OCI-LY7 (cell line): Measurements from ENCODE around the gene S100A6.

Source experiments
- EZH2phosphoT487 ChIP-seq: fragments of 200-600 bp; sonication (generic); IDR thresholded peaks from 2 replicates; pipeline ENCODE4 v1.6.1; 2018; ENCODE audit warnings: low read depth, borderline replicate concordance, mild to moderate bottlenecking, mixed run types, antibody characterized with exemption, low read length, moderate library complexity, mixed read lengths
- TF ChIP-seq, protein P1 (sequence below): fragments of 200-600 bp; sonication (generic); conservative IDR thresholded peaks from 2 replicates; pipeline ENCODE4 v1.5.1; 2014; ENCODE audit warnings: mild to moderate bottlenecking, antibody characterized with exemption, low read length, moderate library complexity, mixed read lengths

DNA sequence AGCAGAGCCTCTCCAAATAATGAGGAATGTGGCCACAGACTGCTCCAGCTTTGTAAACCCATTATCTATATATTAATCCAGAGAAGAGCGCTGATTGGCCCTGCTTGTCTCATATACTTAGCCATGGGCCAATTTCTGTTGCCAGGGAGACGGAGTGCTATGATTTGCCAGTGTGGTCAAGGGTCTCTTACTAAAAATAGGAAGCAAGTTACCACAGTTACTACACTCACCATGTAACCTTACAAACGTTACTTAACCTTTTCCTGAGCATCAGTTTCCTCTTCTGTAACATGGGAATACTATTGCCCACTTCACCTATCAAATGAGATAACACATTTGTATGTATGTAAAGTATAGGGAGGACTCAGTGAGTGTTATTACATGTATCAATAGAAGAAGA lies 37.6 kb upstream of the S100A6 start:
- TF ChIP-seq, protein P1, sequence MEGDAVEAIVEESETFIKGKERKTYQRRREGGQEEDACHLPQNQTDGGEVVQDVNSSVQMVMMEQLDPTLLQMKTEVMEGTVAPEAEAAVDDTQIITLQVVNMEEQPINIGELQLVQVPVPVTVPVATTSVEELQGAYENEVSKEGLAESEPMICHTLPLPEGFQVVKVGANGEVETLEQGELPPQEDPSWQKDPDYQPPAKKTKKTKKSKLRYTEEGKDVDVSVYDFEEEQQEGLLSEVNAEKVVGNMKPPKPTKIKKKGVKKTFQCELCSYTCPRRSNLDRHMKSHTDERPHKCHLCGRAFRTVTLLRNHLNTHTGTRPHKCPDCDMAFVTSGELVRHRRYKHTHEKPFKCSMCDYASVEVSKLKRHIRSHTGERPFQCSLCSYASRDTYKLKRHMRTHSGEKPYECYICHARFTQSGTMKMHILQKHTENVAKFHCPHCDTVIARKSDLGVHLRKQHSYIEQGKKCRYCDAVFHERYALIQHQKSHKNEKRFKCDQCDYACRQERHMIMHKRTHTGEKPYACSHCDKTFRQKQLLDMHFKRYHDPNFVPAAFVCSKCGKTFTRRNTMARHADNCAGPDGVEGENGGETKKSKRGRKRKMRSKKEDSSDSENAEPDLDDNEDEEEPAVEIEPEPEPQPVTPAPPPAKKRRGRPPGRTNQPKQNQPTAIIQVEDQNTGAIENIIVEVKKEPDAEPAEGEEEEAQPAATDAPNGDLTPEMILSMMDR = no peak
- TF ChIP-seq EZH2phosphoT487 = no peak
